ENCODE data around the gene IMP4. TPM values are rescaled to one million over a fixed set of nuclear protein-coding genes. Genes with fewer than 3 reads are reported as not detected.
A peak's percentile ranks its signal among the peaks of the same experiment; 100 is the strongest.

IMP4 gene
- total RNA-seq, 1 experiment from 2014 or later: 97.3 TPM

DNA sequence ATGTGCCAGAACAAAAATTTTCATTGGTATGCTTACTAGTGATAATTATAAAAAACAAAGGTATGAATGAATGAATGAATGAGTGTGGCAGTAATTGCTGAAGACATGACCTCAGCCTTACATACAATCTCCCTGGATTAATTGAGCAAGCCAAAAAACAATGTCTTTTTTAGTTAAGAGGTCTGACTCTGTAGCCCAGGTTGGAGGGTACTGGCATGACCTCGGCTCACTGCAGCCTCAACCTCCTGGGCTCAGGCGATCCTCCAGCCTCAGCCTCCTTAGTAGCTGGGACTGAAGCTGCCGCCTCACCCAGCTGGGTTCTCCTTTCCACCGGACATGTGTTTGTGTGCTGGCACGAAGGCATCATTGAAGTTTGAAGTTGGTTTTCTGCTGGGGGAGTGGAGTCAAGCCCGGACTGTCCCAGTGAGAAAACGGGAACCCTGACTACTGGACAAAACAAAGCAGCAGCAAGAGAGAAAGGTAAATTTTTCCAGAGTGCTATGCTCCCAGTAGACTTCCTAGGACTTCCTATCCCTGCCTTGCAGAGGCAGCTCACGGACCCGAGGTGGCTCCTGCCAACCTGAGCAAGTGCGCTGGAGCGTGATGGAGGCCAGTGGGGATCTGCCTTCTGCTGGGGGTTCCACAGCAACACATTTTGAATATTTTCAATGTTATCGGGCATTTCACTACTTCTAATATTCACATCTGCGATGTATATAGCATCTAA is 6.4 kb upstream of the IMP4 start:
- DNase-seq (ENCODE audit: low read depth): no peak

- DNase-seq (ENCODE audit: low read depth): no peak
Measured at GRCh38 chr2:130336877-130337734, 5.6 kb upstream of the IMP4 start.

GRCh38 chr2:130337735-130338325 is 4.9 kb upstream of the IMP4 start:
- DNase-seq (ENCODE audit: low read depth): peak; percentile 67

DNA sequence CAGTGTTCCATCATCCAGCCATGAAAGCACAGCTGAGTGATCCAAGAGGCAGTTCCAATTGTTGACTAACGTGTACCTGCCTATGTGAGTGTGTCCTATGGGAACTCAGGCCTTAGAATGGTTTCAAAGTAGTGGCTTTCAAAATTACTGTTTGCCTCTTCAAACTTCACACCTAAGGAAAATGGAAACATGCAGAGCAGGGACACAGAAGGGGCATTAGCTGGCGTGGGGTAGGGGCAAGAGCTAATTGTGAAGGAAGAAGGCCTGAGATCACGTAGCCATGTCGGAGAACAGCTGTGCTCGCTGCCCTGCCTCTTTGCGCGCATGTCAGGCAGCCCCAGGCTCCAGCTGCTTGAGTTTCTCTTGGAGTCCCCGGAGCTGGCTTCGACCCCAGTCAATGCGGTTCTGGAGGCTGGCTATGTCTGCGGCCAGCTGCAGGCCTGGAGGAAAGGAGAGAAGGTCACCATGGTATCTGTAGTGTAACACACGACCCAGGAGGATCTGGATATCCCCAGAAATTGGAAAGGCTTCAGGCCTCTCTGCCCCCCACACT is 3.8 kb upstream of the IMP4 start:
- DNase-seq (ENCODE audit: low read depth): no peak

DNA sequence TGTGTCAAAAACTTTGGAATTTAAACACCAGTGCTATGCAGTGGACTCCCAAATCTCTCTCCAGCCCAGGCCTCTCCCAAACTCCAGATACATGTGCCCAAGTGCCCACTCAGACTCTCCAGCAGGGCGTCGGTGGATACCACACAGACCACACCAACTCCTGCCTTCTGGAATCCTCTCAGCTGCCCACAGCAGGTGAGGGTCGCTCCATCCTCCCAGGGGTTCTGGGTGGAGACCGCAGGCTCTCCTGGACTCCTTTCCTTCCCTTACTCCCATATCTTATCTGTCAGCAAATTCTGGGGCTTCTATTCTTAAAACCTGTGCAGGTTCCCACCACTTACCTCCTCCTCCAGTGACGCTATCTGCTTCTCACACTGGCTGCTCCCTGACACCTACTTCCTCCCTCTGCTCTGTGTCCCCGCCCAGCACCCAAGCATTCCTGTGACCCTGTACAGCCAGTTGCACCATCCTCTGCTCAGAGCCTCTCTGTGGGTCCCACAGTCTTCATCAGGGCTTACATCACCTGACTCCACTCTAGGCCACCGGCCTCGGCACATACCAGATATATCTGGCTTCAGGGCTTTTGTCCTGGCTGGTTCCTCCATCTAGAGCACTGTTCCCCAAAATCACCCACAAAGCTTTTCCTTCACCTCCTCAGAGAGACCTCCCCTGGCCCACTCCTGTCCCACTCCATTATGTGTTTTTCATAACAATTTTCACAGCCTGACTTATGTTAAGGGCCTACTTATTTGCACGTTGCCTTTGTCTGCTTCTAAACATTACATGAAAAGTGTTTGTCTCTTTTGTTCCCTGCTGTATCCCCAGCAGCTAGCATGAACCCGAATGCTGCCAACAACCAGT is 2.6 kb upstream of the IMP4 start:
- no peak for DNase-seq (ENCODE audit: low read depth)

DNA sequence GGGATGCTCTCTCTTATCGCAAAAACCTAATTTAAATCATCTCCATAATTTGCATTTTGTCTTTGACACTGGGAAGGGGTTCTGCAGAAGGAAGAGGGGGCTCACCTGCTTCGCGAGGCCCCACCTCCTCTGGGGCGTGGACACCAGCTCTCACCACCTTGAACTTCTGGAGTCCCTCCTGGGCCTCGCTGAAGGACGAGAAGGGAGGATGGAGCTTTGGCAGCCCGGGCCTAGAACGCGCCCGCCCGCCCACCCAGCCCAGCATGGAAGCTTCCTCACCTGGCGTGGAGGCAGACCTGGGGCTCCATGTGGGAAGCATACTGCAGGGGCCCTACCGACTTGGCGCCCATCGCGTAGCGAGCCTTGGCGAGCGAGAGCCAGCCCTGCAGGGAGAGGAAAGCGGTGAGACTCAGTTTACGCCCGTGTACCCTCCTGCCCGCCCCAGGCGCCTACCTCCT is 1.1 kb upstream of the IMP4 start:
- DNase-seq (ENCODE audit: low read depth): no peak

- peak; percentile 94 for DNase-seq (ENCODE audit: low read depth)
Measured at GRCh38 chr2:130342020-130342532, 621 bp upstream of the IMP4 start.

DNA sequence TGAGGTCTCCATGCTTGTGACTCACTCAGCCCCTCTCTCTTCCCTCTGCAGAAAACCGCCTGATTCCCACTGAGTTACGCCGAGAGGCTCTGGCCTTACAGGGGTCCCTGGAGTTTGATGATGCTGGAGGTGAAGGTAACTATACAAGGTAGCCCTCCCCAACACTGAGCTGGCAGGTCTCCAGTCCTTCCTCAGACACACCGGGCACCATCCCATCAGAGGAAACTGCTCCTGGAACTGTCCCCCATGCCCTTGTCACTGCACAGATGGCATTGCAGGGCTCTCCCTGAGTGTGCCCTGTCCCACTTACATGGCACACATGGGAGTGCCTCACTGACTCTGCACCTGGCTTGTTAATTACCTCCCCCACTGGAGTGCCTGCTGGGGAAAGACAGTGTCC is 1.9 kb downstream of the IMP4 start:
- DNase-seq (ENCODE audit: low read depth): no peak

GRCh38 chr2:130345091-130345490 is 2.4 kb downstream of the IMP4 start:
- no peak for DNase-seq (ENCODE audit: low read depth)

GRCh38 chr2:130345611-130346010 is 2.9 kb downstream of the IMP4 start:
- no peak for DNase-seq (ENCODE audit: low read depth)

DNA sequence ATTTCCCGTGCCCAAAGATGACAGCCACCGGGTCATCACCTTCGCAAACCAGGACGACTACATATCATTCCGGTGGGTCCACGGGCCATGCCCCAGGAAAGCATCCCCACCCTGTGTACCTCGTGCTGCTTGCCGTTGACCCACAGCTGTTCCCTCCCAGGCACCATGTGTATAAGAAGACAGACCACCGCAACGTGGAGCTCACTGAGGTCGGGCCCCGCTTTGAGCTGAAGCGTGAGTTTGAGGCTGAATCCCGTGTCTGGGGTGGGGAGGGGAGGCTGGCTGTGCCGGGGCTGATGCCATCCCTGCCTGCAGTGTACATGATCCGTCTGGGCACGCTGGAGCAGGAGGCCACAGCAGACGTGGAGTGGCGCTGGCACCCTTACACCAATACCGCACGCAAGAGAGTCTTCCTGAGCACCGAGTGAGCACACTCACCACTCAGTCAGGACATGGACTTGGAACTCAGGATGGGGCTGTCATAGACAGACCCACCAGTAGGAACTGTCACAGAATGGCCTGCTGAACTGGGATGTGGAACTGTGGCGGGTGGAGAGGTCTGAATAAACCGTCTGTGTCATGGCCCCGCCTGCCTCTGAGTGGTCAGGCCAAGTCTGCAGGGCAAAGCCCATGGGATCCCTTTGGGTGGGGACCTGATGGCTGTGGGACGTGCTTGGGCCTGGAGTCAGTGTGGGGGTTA is 3.5 kb downstream of the IMP4 start:
- no peak for DNase-seq (ENCODE audit: low read depth)

DNA sequence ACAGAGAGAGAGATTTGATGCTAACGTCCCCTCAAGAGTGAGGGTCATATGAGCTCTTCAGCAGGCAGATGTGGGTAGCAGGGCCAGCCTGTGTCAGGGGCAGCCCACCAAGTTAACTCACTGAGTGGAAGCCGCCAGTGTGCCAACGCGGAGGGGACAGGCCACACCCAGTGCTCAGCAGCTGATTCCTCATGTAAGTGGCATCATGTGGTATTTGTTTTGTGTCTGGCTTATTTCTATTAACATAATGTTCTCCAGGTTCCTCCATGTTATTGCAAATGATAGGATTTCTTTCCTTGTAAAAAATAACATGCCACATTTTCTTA is 4.0 kb downstream of the IMP4 start:
- no peak for DNase-seq (ENCODE audit: low read depth)

DNA sequence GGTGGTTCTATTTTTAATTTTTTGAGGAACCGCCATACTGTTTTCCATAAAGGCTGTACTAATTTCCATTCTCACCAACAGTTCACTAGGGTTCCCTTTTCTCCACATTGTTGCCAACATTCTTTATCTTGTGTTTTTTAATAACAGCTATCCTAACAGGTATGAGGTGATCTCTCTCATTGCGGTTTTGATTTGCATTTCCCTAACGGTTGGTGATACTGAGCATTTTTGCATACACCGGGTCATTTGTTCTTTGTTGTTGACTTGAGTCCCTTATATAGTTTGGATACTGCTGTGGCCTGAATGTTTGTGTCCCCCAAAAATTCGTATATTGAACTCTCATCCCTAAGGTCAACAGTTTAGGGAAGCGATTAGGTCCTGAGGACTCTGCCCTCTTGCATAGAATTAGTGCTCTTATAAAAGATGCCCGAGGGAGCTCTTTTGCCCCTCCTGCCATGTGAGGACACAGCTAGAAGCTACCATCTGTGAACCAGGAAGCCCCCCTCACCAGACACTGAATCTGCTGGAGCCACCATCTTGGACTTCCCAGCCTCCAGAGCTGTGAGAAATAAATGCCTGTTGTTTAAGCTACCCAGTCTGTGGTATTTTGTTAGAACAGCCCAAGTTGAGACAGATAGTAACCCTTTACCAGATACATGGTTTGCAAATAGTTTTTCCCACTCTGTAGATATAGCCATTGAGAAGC is 4.7 kb downstream of the IMP4 start:
- no peak for DNase-seq (ENCODE audit: low read depth)

- no peak for DNase-seq (ENCODE audit: low read depth)
Measured at GRCh38 chr2:130349174-130349573, 6.5 kb downstream of the IMP4 start.

DNA sequence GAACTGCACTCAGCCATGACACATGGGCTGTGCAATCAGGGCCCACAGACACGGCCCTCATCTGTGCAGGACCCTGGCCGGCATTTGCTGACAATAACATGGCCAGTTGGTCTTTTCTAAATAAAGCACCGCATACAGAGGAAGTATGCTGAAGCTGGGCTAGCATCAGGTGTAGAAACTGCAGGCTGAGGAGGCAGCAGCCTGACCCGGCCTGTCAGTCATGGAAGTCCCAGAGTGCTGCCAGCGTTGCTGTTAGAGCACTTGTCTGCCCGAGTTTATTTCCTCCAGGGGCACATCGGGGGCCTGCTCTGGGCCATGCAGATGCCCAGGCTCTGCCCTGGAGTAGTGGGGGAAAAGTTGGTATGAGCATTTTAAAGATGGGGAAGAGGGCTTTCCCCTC is 9.0 kb downstream of the IMP4 start:
- no peak for DNase-seq (ENCODE audit: low read depth)

DNA sequence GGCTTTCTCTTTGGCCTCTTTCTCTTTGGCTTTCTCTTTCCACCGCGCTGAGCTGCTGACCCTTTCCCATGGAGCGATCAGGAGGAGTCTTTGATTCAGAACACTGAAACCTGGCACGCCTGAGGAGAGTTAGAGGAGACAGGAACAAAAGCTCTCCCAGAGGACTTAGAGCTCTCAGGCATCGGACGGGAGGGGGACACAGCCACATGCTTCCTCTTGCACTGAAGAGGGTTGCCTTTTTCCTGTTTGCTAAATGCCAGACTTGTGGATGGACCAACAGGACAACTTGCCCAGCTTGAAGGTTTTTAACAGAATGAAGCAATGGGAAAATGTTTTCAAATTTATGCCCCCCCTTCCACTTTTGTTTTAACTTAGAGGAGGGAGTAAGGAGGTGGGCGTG is 9.5 kb downstream of the IMP4 start:
- DNase-seq (ENCODE audit: low read depth): no peak

DNA sequence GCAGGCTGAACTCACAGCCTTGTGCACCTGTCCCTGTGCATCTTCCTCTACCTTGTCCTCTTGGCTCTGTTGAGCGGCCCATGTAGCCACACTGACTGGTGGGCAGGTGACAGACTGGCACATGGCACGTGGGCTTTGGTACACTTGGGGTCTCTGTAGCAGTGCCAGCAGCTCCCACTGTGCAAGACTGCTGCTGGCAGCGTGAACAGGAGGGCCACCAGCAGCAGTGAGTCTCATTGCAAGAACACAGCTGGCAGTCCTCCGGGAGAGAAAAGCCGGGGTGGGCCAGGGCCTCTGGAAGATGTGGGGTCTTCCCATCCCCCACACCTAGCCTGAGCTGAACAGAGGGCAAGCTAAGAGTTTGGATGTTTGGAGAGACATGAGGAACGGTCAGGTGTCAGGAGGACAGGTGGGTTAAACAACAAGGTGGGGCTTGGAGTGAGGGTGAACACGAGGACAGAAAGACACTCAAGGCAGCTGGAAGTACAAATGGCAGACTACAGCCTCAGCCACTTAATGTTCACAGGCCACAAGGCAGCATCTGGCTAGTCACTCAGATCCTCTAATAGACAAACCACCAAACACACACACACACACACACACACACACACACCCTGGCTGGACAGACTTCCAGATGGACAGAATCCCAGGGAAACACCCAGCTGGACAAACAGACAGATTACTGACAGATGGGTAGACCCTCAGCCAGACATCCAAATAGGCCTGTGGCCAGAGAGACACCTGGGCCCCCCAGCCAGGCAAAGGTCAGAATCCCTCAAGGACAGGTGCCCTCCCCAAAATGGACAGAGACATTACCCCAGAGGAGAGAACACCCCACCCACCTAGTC is 10.8 kb downstream of the IMP4 start:
- no peak for DNase-seq (ENCODE audit: low read depth)

- DNase-seq (ENCODE audit: low read depth): no peak
Measured at GRCh38 chr2:130354139-130354428, 11.4 kb downstream of the IMP4 start.

- DNase-seq (ENCODE audit: low read depth): peak; percentile 28
Measured at GRCh38 chr2:130355172-130355577, 12.5 kb downstream of the IMP4 start.
